Hepatocyte (in vitro differentiated cells): Measurements from ENCODE around the gene CD46. TPM values are rescaled to one million over a fixed set of nuclear protein-coding genes. Genes with fewer than 3 reads are reported as not detected.

ENCODE experiments used
- DNase-seq: peaks from one replicate; pipeline ENCODE4 v3.0.0-alpha.2; 2016; ENCODE audit warnings: low spot score
- H2AFZ ChIP-seq: fragments of 200-600 bp; sonication (generic); 2 replicates; pipeline ENCODE4 v1.6.0; 2016; ENCODE audit warnings: antibody characterized with exemption, mild to moderate bottlenecking
- H3K27ac ChIP-seq: fragments of 200-600 bp; sonication (generic); 2 replicates; pipeline ENCODE4 v1.5.1; 2016; ENCODE audit warnings: mild to moderate bottlenecking
- H3K27me3 ChIP-seq: fragments of 200-600 bp; sonication (generic); 2 replicates; pipeline ENCODE4 v1.6.1; 2016
- H3K36me3 ChIP-seq: fragments of 200-600 bp; sonication (generic); replicated peaks from 2 replicates; pipeline ENCODE4 v1.5.1; 2016; ENCODE audit warnings: low read depth; ENCODE audit not compliant: insufficient read depth
- H3K4me1 ChIP-seq: fragments of 200-600 bp; sonication (generic); 2 replicates; pipeline ENCODE4 v1.5.1; 2016; ENCODE audit warnings: mild to moderate bottlenecking, moderate library complexity; ENCODE audit not compliant: insufficient read depth
- H3K4me2 ChIP-seq: fragments of 200-600 bp; sonication (generic); 2 replicates; pipeline ENCODE4 v1.6.0; 2016
- H3K4me3 ChIP-seq: fragments of 200-600 bp; sonication (generic); 2 replicates; pipeline ENCODE4 v1.5.1; 2016; ENCODE audit warnings: mild to moderate bottlenecking
- H3K79me2 ChIP-seq: fragments of 200-600 bp; sonication (generic); 2 replicates; pipeline ENCODE4 v1.6.0; 2017; ENCODE audit warnings: mild to moderate bottlenecking
- H3K9me2 ChIP-seq: fragments of 200-600 bp; sonication (generic); replicated peaks from 2 replicates; pipeline ENCODE4 v1.6.0; 2017; ENCODE audit warnings: mild to moderate bottlenecking; ENCODE audit not compliant: insufficient read depth
- H3K9me3 ChIP-seq: fragments of 200-600 bp; sonication (generic); 2 replicates; pipeline ENCODE4 v1.5.1; 2016; ENCODE audit warnings: low read depth, mild to moderate bottlenecking
- H4K20me1 ChIP-seq: fragments of 200-600 bp; sonication (generic); 2 replicates; pipeline ENCODE4 v1.6.0; 2016; ENCODE audit warnings: mild to moderate bottlenecking; ENCODE audit not compliant: insufficient read depth, poor library complexity, severe bottlenecking
- CTCF ChIP-seq: fragments of 200-600 bp; sonication (generic); IDR thresholded peaks from 2 replicates; pipeline ENCODE4 v1.5.1; 2016; ENCODE audit warnings: antibody characterized with exemption, mild to moderate bottlenecking; ENCODE audit not compliant: poor library complexity
- EZH2 ChIP-seq: fragments of 200-600 bp; sonication (generic); IDR thresholded peaks from 2 replicates; pipeline ENCODE4 v1.6.1; 2016; ENCODE audit warnings: antibody characterized with exemption, mild to moderate bottlenecking, borderline replicate concordance
- EZH2phosphoT487 ChIP-seq: fragments of 200-600 bp; sonication (generic); IDR thresholded peaks from one replicate; pipeline ENCODE4 v1.6.1; 2018; ENCODE audit warnings: antibody characterized with exemption, mild to moderate bottlenecking, low read depth, moderate library complexity; ENCODE audit not compliant: unreplicated experiment, severe bottlenecking
- WGBS: methylation state at CpG from one replicate; pipeline ENCODE4 v1.1.6; 2016; ENCODE audit warnings: low lambda C conversion rate; ENCODE audit errors: missing lambda C conversion rate; 5-methylcytosine and 5-hydroxymethylcytosine counted together
- polyA plus RNA-seq: library from polyadenylated mRNA; unstranded; fragments of >200 nt; fragmentation: Nextera tagmentation; extraction: Ambion mirVana; gene quantifications from 2 replicates; pipeline ENCODE4 v1.2.1, GENCODE V29; 2016
- total RNA-seq: library from RNA; depleted of rRNA; stranded (reverse); fragments of >200 nt; gene quantifications from 2 replicates; pipeline ENCODE4 v1.2.3, GENCODE V29; 2014

Gene CD46
- total and polyA plus RNA-seq, 2 experiments from 2014 or later, result 176 to 228 TPM

GRCh38 chr1:207801819-207802218 is 50.0 kb downstream of the CD46 start:
- H3K9me3 ChIP-seq, result no peaks in the 10 kb centered on the region
- no peaks in the 10 kb centered on the region for H3K79me2 ChIP-seq
- no peaks in the 10 kb centered on the region for H3K27me3 ChIP-seq
- WGBS, result 94% methylated on average over 12 of the region's 12 CpGs
- no peaks in the 10 kb centered on the region for H3K36me3 ChIP-seq
- DNase-seq, result no peak
- H3K4me3 ChIP-seq, result no peak overlapping the region
- H3K4me1 ChIP-seq, result no peaks in the 10 kb centered on the region
- no peak overlapping the region for H3K27ac ChIP-seq
- H2AFZ ChIP-seq, result no peak overlapping the region
- no peaks in the 10 kb centered on the region for H3K9me2 ChIP-seq
- no peaks in the 10 kb centered on the region for H4K20me1 ChIP-seq
- no peak overlapping the region for H3K4me2 ChIP-seq
- TF ChIP-seq EZH2phosphoT487 (no peak), CTCF (no peak), EZH2 (no peak)

- H3K27me3 ChIP-seq, result no peaks in the 10 kb centered on the region
- H3K36me3 ChIP-seq, result no peaks in the 10 kb centered on the region
- WGBS, result 89% methylated on average over 9 of the region's 9 CpGs
- no peaks in the 10 kb centered on the region for H3K79me2 ChIP-seq
- H3K4me1 ChIP-seq, result no peaks in the 10 kb centered on the region
- no peak for TF ChIP-seq CTCF
- no peak for TF ChIP-seq EZH2
- TF ChIP-seq EZH2phosphoT487, result no peak
- H3K4me2 ChIP-seq, result no peak overlapping the region
- no peak overlapping the region for H3K4me3 ChIP-seq
- no peaks in the 10 kb centered on the region for H4K20me1 ChIP-seq
- H3K9me3 ChIP-seq, result no peaks in the 10 kb centered on the region
- no peaks in the 10 kb centered on the region for H3K9me2 ChIP-seq
- no peak overlapping the region for H2AFZ ChIP-seq
- DNase-seq, result no peak
- no peak overlapping the region for H3K27ac ChIP-seq
Observed at GRCh38 chr1:207803678-207804077, 51.8 kb downstream of the CD46 start.

GRCh38 chr1:207804721-207805468 is 53.0 kb downstream of the CD46 start:
- Histone ChIP-seq H3K27ac (no peak overlapping the region), H3K4me1 (no peaks in the 10 kb centered on the region), H3K79me2 (no peaks in the 10 kb centered on the region), H2AFZ (no peak overlapping the region), H3K36me3 (no peaks in the 10 kb centered on the region), H3K9me2 (no peaks in the 10 kb centered on the region), H3K9me3 (no peaks in the 10 kb centered on the region), H4K20me1 (no peaks in the 10 kb centered on the region), H3K27me3 (no peaks in the 10 kb centered on the region), H3K4me2 (no peak overlapping the region), H3K4me3 (no peak overlapping the region)
- no peak for TF ChIP-seq CTCF
- no peak for TF ChIP-seq EZH2phosphoT487
- TF ChIP-seq EZH2, result no peak
- 91% methylated on average over 5 of the region's 5 CpGs for WGBS
- no peak for DNase-seq
